Ishikawa (cell line): ENCODE data around the gene CHRNB4.

Source experiments
- CEBPB ChIP-seq: IDR thresholded peaks from 2 replicates; pipeline ENCODE4 v1.6.1; 2012
- CREB1 ChIP-seq: IDR thresholded peaks from 2 replicates; pipeline ENCODE4 v1.6.1; 2012; ENCODE audit warnings: low read depth
- EGR1 ChIP-seq: IDR thresholded peaks from 2 replicates; pipeline ENCODE4 v1.6.1; 2012
- EP300 ChIP-seq: IDR thresholded peaks from 2 replicates; pipeline ENCODE4 v1.6.1; 2012; ENCODE audit warnings: borderline replicate concordance
- FOXM1 ChIP-seq: IDR thresholded peaks from 2 replicates; pipeline ENCODE4 v1.6.1; 2012; ENCODE audit warnings: low read depth, borderline replicate concordance
- MAX ChIP-seq: IDR thresholded peaks from 2 replicates; pipeline ENCODE4 v1.6.1; 2012
- NFIC ChIP-seq: IDR thresholded peaks from 2 replicates; pipeline ENCODE4 v1.6.1; 2012
- RAD21 ChIP-seq: IDR thresholded peaks from 2 replicates; pipeline ENCODE4 v1.6.1; 2012; ENCODE audit warnings: low read depth
- REST ChIP-seq: IDR thresholded peaks from 2 replicates; pipeline ENCODE4 v1.6.1; 2012; ENCODE audit warnings: low read depth, mild to moderate bottlenecking
- TAF1 ChIP-seq: IDR thresholded peaks from 2 replicates; pipeline ENCODE4 v1.6.1; 2012; ENCODE audit warnings: low read depth, mild to moderate bottlenecking
- TCF12 ChIP-seq: IDR thresholded peaks from 2 replicates; pipeline ENCODE4 v1.6.1; 2012; ENCODE audit warnings: low read depth
- TEAD4 ChIP-seq: IDR thresholded peaks from 2 replicates; pipeline ENCODE4 v1.6.1; 2012
- YY1 ChIP-seq: IDR thresholded peaks from 2 replicates; pipeline ENCODE4 v1.6.1; 2012; ENCODE audit warnings: low read depth
- ZBTB7A ChIP-seq: IDR thresholded peaks from 2 replicates; pipeline ENCODE4 v1.6.1; 2012; ENCODE audit warnings: low read depth
- TF ChIP-seq, protein P1 (sequence below): IDR thresholded peaks from 2 replicates; pipeline ENCODE4 v1.6.1; 2012

The CHRNB4 gene

GRCh38 chr15:78666010-78666409 lies 25.0 kb upstream of the CHRNB4 start:
- no peak for TF ChIP-seq TCF12
- TF ChIP-seq, protein P1, sequence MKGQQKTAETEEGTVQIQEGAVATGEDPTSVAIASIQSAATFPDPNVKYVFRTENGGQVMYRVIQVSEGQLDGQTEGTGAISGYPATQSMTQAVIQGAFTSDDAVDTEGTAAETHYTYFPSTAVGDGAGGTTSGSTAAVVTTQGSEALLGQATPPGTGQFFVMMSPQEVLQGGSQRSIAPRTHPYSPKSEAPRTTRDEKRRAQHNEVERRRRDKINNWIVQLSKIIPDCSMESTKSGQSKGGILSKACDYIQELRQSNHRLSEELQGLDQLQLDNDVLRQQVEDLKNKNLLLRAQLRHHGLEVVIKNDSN, result no peak
- no peak for TF ChIP-seq NFIC
- TF ChIP-seq EP300, result no peak
- TF ChIP-seq MAX, result no peak
- no peak for TF ChIP-seq RAD21
- TF ChIP-seq CEBPB, result no peak
- TF ChIP-seq FOXM1, result no peak
- no peak for TF ChIP-seq EGR1
- TF ChIP-seq TAF1, result no peak
- TF ChIP-seq REST, result no peak
- TF ChIP-seq YY1, result no peak
- no peak for TF ChIP-seq CREB1
- TF ChIP-seq ZBTB7A, result no peak
- no peak for TF ChIP-seq TEAD4

DNA sequence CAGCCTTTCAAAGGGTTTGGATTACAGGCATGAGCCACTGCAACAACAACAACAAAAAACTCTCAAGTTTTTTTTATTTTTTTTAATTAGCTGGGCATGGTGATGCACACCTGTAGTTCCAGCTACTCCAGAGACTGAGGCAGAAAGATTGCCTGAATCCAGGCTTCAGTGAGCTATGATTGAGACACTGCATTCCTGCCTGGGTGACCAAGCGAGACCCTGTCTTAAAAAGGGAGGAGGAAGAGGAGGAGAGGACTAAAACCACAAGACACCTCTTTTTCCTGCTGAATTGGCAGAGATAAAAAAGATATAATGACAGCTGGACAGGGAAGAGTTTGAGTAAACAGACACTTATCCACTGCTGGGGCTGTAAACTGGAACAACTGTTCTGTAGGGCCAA lies 22.7 kb upstream of the CHRNB4 start:
- TF ChIP-seq CREB1 (no peak), YY1 (no peak), TCF12 (no peak), RAD21 (no peak)

- no peak for TF ChIP-seq TEAD4
- no peak for TF ChIP-seq FOXM1
- TF ChIP-seq YY1, result no peak
- TF ChIP-seq CREB1, result no peak
- no peak for TF ChIP-seq TAF1
- no peak for TF ChIP-seq EP300
- no peak for TF ChIP-seq CEBPB
- TF ChIP-seq TCF12, result no peak
- TF ChIP-seq, protein P1, result no peak
- no peak for TF ChIP-seq EGR1
- no peak for TF ChIP-seq ZBTB7A
- TF ChIP-seq MAX, result no peak
- TF ChIP-seq RAD21, result no peak
- TF ChIP-seq REST, result no peak
- no peak for TF ChIP-seq NFIC
Observed at GRCh38 chr15:78662028-78662427, 21.0 kb upstream of the CHRNB4 start.

- TF ChIP-seq TAF1 (no peak), MAX (no peak), ZBTB7A (no peak), RAD21 (no peak)
Observed at GRCh38 chr15:78661001-78661400, 20.0 kb upstream of the CHRNB4 start.

DNA sequence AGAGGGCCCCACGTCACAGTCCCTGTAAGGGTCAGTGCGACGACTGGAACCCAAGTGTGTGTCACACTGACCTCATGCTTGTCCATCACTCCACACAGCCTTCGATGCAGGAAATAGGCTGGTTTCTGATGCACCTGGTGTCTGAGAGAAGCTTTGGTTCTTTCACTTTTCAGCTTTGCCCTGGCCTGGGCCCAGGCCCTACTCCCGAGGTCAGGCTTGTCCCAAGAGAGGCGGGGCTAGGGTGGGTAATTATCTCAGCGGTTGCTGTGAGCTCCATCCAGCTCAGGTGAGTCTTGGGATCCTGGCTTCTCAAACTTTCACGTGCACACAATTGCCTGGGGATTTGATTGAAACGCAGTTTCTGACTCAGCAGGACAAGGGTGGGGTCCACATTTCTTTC lies 19.6 kb upstream of the CHRNB4 start:
- no peak for TF ChIP-seq FOXM1

- TF ChIP-seq TEAD4 (no peak), YY1 (no peak), FOXM1 (no peak)
Observed at GRCh38 chr15:78658823-78659222, 17.8 kb upstream of the CHRNB4 start.

DNA sequence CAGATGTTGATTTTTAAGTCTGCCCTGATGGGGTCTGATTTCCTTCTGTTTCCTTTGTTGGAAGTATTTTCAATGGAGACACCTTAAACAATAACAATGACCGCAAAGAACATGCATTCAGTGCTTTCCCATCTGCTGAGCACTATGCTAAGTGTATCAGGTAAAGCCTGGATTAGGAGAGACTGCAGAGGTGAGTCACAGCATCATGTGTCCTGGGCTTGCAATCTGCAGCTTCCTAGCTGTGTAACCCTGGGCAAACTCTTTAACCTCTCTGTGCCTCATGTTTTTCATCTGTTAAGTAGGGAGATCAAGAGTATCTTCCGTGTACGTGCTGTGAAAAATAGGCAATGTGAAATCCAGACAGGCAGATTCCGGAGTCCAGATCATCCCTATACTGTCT lies 13.3 kb upstream of the CHRNB4 start:
- no peak for TF ChIP-seq RAD21
- TF ChIP-seq FOXM1, result no peak
- no peak for TF ChIP-seq EGR1
- no peak for TF ChIP-seq YY1
- no peak for TF ChIP-seq CREB1
- no peak for TF ChIP-seq CEBPB
- TF ChIP-seq, protein P1, result no peak
- no peak for TF ChIP-seq TEAD4
- TF ChIP-seq ZBTB7A, result no peak
- no peak for TF ChIP-seq REST
- TF ChIP-seq NFIC, result no peak
- TF ChIP-seq TAF1, result no peak
- no peak for TF ChIP-seq EP300
- TF ChIP-seq TCF12, result no peak
- TF ChIP-seq MAX, result no peak
